Esophagus mucosa (tissue), 1 donor: Measurements from ENCODE around the gene ATP10B. TPM values are rescaled to one million over a fixed set of nuclear protein-coding genes. Genes with fewer than 3 reads are reported as not detected.

ENCODE experiments used
- ATAC-seq: fragments of 200-7000 bp; cut with Tn5 transposase; one replicate; pipeline ENCODE4 v1.9.1; 2020
- total RNA-seq: library from RNA; stranded (reverse); gene quantifications from one replicate; pipeline ENCODE4 v1.2.4, GENCODE V29; 2023
- donor health status: DM: yes; HTN: yes; CAD: no.

Gene ATP10B
- total RNA-seq, 1 donor from 2014 or later = 12.1 TPM

- no peak for ATAC-seq
Observed at GRCh38 chr5:160635046-160635445, 217.0 kb downstream of the ATP10B start.

DNA sequence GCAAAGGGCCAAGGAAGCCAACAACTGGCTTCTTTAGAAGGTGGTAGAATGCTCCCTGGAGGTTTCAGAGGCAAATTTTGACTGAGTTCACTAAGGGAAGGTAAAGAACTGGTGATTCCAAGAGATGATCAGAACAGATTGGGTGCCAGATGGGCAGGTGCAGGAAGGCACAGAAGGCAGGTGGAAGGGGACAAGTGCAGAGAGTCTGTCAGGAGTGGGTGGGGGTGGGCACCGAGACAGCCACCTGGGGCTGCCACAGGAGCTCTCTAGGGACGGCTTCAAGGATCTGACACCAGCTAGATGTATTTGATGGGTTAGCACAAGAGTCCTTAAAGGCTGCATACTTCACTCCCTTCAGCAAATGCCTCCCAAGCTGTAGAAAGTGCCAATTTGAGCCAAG lies 223.0 kb downstream of the ATP10B start:
- ATAC-seq = no peak

DNA sequence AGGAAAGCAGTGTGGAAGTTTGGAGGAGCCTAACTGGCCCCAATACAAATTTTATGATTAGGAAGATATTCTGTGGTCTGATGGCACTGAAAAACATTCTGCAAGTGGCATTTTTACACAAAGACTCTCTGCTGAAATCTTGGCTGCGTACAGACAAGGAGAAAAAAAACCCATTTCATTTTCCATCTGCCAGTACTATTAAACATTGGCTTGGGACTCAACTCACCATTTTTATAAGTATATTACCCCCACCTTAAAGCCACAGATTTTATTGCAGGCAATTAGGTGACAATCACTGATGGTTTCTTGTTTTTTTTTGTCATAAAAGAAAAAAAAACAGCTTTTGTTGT lies 223.4 kb downstream of the ATP10B start:
- no peak for ATAC-seq

DNA sequence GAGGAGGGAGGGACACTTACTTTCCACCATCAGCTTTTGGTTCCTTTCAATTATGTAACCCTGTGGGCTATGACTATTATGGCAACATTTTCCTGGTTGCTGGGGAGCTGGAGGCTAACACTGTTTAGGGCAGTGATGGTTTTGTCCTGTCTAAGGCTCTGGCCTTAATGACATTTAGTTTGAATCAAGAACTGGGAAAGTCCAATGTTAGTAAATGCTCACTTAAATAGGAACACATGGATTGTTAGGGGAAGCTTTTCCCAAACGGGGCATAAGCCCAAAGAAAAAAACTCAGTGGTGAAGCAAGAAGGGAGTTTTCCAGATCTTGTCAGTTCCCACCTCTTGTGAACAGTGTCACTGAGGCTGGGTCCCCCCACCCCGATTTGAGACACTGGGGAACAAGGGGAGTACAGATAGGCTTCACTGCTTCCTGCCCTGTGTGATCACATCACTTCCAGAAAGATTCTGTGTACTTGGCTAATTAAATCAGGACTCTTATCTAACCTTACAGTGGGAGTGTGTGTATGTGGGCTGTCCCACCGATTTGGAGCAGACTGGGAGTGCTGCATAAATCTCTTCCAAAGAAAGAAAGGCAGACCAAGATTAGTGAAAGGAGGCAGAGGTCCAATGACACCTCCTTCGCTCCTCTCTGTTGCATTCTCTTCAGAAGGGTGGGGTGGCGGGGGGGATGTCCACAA lies 223.9 kb downstream of the ATP10B start:
- no peak for ATAC-seq

DNA sequence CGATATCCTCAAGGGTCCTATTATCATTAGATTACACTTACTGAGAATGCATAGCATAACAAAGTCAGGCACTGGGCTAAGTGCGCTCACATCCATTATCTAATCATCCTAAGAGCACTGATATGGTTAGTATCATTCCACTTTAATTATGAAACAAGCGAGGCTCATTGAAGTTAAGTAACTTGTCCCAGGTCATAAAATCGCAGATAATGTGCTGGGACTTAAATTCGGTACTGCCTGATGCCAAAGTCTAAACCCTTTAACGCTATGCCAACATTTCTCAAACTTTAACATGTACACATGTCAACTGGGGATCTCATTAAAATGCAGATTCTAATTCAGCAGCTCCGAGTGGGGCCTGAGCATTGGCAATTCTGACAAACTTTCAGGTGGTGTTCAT lies 225.7 kb downstream of the ATP10B start:
- no peak for ATAC-seq

GRCh38 chr5:160621526-160621925 lies 230.5 kb downstream of the ATP10B start:
- ATAC-seq = no peak

- ATAC-seq = no peak
Observed at GRCh38 chr5:160620401-160620800, 231.6 kb downstream of the ATP10B start.

- no peak for ATAC-seq
Observed at GRCh38 chr5:160619381-160619780, 232.6 kb downstream of the ATP10B start.

GRCh38 chr5:160618286-160618685 lies 233.7 kb downstream of the ATP10B start:
- ATAC-seq = no peak

DNA sequence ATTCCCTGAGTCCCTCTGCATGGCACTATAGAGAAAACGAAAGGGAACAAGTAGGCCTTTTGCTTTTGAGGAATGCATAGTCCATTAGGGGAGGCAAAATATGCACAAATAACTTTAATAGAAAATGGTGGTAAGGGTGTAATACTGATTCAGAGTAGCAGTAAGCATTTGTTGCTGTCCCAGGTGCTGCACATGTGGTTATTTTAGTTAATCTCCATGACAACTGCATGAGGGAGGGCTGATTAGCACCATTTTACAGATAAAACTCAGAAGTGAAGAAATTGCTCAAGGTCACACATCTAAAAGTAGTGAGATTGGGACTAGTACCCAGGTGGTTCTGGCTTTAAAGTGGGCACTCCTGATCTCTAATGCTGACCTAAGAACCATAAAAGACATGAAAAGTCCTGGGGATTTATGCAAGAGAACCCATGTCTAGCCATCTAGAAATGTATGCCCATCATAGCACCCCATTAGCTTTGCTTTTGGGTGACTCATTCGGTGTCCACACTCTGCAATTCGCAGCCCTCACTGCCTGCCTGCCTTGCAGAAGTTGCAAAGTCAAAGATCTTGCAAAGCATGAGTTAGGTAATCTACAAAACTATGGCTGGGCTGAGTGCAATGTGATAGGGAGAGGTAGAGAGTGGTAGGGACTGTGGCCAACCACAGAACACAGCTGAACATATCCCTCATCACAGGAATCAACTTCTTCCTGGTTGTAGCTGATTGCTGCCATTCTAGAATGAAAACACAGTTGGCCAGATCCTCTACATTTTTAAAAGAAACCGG lies 235.1 kb downstream of the ATP10B start:
- ATAC-seq = no peak

DNA sequence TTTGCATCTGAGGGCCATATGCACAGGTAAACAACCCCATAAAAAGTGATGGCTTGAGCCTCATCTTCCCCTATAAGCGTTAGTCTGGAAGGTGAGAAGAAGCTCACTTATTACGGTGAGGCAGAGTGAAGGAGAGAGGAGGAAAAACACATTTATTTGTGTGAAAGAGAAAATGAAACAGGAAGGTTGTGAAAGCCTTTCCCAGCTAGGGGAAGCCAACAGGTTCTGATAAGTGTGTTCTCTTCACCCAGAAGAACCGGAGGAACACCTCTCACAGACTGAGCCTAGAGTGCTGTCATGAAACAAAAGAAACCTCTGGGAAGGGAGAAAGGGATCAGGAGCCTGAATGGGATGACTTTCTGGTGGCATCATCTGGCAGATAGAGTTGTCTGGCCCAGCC lies 237.9 kb downstream of the ATP10B start:
- no peak for ATAC-seq

DNA sequence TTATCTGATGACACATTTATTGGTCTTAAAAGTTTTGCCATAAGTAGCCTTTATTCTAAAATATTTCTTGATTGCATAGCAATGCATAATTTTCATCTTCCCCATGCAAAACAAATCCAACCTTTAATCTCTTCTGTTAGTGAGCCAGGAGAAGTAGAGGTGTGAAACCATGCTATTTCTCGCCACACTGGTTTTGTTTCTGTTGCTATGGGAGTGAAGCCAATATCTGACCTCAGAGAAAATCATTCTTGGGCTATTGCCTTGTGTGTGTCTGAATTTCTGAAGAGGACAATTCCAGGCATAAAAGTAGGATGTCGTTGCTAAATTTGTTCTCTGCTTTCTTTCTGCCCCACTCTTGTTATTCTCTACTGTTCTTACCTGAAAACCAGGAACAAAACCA lies 246.7 kb downstream of the ATP10B start:
- ATAC-seq = no peak

GRCh38 chr5:160604484-160604883 lies 247.5 kb downstream of the ATP10B start:
- no peak for ATAC-seq

DNA sequence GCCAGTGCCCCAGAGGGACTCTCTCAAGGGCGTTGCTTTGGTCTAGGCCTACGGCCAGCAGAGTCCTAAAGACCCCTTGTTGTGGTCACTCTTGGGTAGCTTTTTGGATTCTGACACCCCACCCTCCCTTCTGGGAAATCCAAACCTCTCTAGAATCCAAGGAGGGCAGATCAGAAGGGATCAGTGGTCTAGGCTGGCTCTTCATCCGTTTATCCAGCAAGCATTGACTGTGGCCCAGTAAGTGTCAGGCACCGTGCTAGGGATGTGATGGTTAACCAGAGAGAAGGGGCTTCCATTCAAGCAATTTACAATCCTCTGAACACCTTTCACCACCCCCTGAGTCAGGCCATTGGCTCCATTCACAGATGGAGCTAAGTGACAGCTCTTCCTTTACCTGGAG lies 249.3 kb downstream of the ATP10B start:
- ATAC-seq = no peak

DNA sequence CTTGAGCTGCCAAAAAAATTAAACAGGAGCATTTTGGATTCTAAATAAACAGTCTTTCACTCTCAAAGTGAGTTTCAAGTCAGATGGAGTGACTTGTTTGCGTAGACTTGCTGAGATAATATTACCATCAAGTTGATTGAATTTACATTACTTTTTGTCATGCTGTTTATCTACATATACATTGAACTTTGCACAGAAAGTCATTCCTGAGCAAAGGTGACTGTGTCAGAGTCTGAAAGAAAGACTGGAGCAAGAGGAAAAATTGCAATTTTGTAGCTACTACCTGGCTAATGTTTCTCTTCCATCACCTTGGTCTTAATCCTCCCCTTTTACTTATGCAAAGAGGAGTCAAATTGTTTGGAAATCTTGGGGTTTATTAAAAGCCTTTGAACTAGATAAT lies 251.0 kb downstream of the ATP10B start:
- no peak for ATAC-seq

DNA sequence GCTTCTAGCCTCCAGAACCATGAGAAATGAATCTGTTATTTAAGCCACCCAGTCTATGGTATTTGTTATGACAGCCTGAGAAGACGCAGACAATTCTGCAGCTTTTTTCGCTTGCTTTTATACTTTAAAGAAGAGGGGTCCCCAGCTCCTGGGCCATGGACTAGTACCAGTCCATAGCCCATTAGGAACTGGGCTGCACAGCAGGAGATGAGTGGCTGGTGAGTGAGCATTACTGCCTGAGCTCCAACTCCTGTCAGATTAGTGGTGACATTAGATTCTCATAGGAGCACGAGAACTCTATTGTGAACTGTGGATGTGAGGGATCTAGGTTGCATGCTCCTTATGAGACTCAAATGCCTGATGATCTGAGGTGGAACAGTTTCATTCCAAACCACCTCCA lies 278.7 kb downstream of the ATP10B start:
- no peak for ATAC-seq

DNA sequence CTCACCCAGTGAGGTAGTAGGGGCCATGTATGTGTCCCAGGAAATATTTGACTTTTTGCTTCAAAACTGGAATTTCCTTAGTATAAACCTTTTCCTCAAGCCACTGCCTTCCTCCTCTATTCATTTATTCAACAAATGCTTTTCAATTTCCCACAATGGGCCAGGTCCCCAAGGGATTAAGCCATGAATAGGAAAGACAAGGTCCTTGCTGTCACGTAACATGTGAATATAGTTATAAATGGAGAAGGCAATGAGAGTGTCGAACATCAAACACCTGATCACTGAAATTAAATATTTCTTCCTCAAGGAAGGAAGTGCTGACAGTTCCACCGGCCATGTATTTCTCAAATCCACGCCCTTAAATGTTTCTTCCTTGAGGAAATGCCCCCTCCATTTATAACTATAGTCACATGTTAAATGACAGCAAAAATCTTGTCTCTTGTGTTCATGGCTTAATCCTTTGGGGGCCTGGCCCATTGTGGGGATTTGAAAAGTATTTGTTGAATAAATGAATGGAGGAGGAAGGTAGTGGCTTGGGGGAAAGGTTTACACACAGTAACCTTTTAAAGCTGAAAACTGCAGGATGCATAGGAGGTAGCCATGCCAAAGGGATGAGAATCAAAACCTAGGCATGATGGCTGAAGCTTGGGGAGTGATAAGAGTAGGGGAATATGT lies 284.8 kb downstream of the ATP10B start:
- no peak for ATAC-seq

DNA sequence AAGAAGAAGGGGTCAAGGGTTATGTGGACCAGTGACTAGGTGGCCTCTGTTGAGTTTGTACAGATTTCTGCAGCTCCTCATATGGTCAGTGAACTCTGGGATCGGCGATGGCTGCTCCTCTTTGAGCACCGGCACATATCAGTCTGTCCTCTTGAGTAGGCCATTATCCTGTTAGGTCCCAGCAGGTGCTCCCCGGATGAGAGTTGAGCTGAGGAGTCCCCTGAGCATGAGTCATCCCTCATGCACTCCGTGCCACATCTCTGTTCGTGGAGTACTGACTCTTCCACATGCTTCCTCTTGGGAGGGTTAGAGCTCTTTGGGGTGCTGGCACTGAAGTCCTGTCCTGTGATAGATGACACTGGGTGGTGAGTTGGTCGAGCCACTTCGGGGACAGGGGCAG lies 286.6 kb downstream of the ATP10B start:
- no peak for ATAC-seq

GRCh38 chr5:160556846-160557245 lies 295.2 kb downstream of the ATP10B start:
- ATAC-seq = no peak

- no peak for ATAC-seq
Observed at GRCh38 chr5:160555971-160556631, 295.9 kb downstream of the ATP10B start.

GRCh38 chr5:160555581-160555970 lies 296.4 kb downstream of the ATP10B start:
- no peak for ATAC-seq

- ATAC-seq = no peak
Observed at GRCh38 chr5:160550075-160550474, 301.9 kb downstream of the ATP10B start.

DNA sequence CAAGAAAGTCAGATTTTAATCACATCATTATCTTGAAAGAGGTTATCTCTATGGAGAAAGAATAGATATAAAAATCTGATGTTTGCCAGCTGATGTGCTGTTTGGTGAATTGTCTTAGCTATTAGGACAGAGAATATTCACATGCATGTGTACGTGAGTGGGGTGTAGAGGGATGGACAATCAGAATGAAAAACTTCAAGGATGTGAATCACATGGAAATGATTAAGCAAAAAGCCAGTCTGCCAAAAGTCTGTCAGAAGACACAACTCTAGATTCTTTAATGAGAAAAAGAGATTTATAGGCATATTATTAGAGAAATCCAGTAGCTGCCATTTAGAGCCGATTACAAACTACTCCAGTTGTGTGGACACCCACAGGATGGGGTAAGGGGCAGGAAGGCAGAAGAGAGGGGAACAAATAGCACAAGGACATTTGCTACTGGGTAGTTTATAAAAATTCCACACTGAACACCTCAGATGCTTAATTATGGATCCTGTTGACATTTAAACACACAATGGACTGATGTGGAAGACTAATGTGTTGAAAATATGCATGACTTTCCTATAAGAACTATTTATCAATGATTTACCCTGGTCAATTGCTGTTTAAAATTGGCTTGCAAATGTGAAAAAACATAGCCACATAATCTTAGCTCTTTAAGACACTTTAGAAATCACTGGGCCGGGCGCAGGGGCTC lies 302.9 kb downstream of the ATP10B start:
- ATAC-seq = no peak
